Measurements from ENCODE around the gene SRPK3. TPM values are rescaled to one million over a fixed set of nuclear protein-coding genes. Genes with fewer than 3 reads are reported as not detected.

SRPK3 gene
- total and polyA plus RNA-seq, 5 donors, result 27.0 to 53.1 (median 36.5) TPM

GRCh38 chrX:153772316-153773217, 8.3 kb upstream of the SRPK3 start:
- 82% methylated on average over 21 of the region's 21 CpGs for WGBS
- no peaks in the 10 kb centered on the region for H3K4me1 ChIP-seq (ENCODE audit: control insufficient read depth, insufficient read depth, low read length)
- DNase-seq, result peak in 2 of 3 donors; percentile 6 to 59
- no peak overlapping the region for H3K27ac ChIP-seq (ENCODE audit: low read length)
- no peaks in the 10 kb centered on the region for H3K9me3 ChIP-seq (ENCODE audit: control insufficient read depth, low read length)
- no peak for ATAC-seq
- intact Hi-C loops (cut with DNase I), result no loop called here
- H3K4me3 ChIP-seq (ENCODE audit: low read length), result no peak overlapping the region
- H3K27me3 ChIP-seq (ENCODE audit: control insufficient read depth, insufficient read depth), result no peaks in the 10 kb centered on the region

- WGBS, result 94% methylated on average over 23 of the region's 23 CpGs
- Histone ChIP-seq H3K27me3 (ENCODE audit: control insufficient read depth, insufficient read depth) (no peaks in the 10 kb centered on the region), H3K4me3 (ENCODE audit: low read length) (no peak overlapping the region), H3K4me1 (ENCODE audit: control insufficient read depth, insufficient read depth, low read length) (no peaks in the 10 kb centered on the region), H3K27ac (ENCODE audit: low read length) (no peak overlapping the region), H3K9me3 (ENCODE audit: control insufficient read depth, low read length) (no peaks in the 10 kb centered on the region)
- DNase-seq (peak in 2 of 3 donors; percentile 7 to 52), ATAC-seq (no peak)
- intact Hi-C loops (cut with DNase I), result no loop called here
Measured at GRCh38 chrX:153773218-153773611, 7.6 kb upstream of the SRPK3 start.

GRCh38 chrX:153773741-153774575, 6.9 kb upstream of the SRPK3 start:
- Histone ChIP-seq H3K27ac (ENCODE audit: low read length) (no peak overlapping the region), H3K9me3 (ENCODE audit: control insufficient read depth, low read length) (no peaks in the 10 kb centered on the region), H3K27me3 (ENCODE audit: control insufficient read depth, insufficient read depth) (no peaks in the 10 kb centered on the region), H3K4me3 (ENCODE audit: low read length) (no peak overlapping the region), H3K4me1 (ENCODE audit: control insufficient read depth, insufficient read depth, low read length) (no peaks in the 10 kb centered on the region)
- WGBS, result 96% methylated on average over 48 of the region's 48 CpGs
- intact Hi-C loops (cut with DNase I), result no loop called here
- DNase-seq (peak in 2 of 3 donors; percentile 38 to 60), ATAC-seq (no peak)

- no peaks in the 10 kb centered on the region for H3K4me1 ChIP-seq (ENCODE audit: control insufficient read depth, insufficient read depth, low read length)
- WGBS, result 91% methylated on average over 35 of the region's 37 CpGs
- no peaks in the 10 kb centered on the region for H3K9me3 ChIP-seq (ENCODE audit: control insufficient read depth, low read length)
- intact Hi-C loops (cut with DNase I), result no loop called here
- no peak overlapping the region for H3K4me3 ChIP-seq (ENCODE audit: low read length)
- ATAC-seq (no peak), DNase-seq (peak in 2 of 3 donors; percentile 20 to 59)
- no peaks in the 10 kb centered on the region for H3K27me3 ChIP-seq (ENCODE audit: control insufficient read depth, insufficient read depth)
- no peak overlapping the region for H3K27ac ChIP-seq (ENCODE audit: low read length)
Measured at GRCh38 chrX:153774576-153775292, 6.1 kb upstream of the SRPK3 start.

GRCh38 chrX:153775293-153776119, 5.3 kb upstream of the SRPK3 start:
- no peaks in the 10 kb centered on the region for H3K4me1 ChIP-seq (ENCODE audit: control insufficient read depth, insufficient read depth, low read length)
- H3K4me3 ChIP-seq (ENCODE audit: low read length), result no peak overlapping the region
- DNase-seq (peak in 2 of 3 donors; percentile 28 to 46), ATAC-seq (no peak)
- no peak overlapping the region for H3K27ac ChIP-seq (ENCODE audit: low read length)
- H3K27me3 ChIP-seq (ENCODE audit: control insufficient read depth, insufficient read depth), result no peaks in the 10 kb centered on the region
- 92% methylated on average over 42 of the region's 42 CpGs for WGBS
- H3K9me3 ChIP-seq (ENCODE audit: control insufficient read depth, low read length), result no peaks in the 10 kb centered on the region
- intact Hi-C loops (cut with DNase I), result no loop called here

- Histone ChIP-seq H3K27me3 (ENCODE audit: control insufficient read depth, insufficient read depth) (no peaks in the 10 kb centered on the region), H3K9me3 (ENCODE audit: control insufficient read depth, low read length) (no peaks in the 10 kb centered on the region), H3K27ac (ENCODE audit: low read length) (no peak overlapping the region), H3K4me3 (ENCODE audit: low read length) (no peak overlapping the region), H3K4me1 (ENCODE audit: control insufficient read depth, insufficient read depth, low read length) (no peaks in the 10 kb centered on the region)
- ATAC-seq, result no peak
- WGBS, result 79% methylated on average over 12 of the region's 20 CpGs
- DNase-seq, result no peak
- intact Hi-C loops (cut with DNase I), result no loop called here
Measured at GRCh38 chrX:153776120-153776599, 4.7 kb upstream of the SRPK3 start.

GRCh38 chrX:153776611-153777045, 4.2 kb upstream of the SRPK3 start:
- peak in 2 of 3 donors; percentile 26 to 61 for DNase-seq
- no peak overlapping the region for H3K27ac ChIP-seq (ENCODE audit: low read length)
- H3K27me3 ChIP-seq (ENCODE audit: control insufficient read depth, insufficient read depth), result no peaks in the 10 kb centered on the region
- H3K4me1 ChIP-seq (ENCODE audit: control insufficient read depth, insufficient read depth, low read length), result no peaks in the 10 kb centered on the region
- WGBS, result 88% methylated on average over 9 of the region's 22 CpGs
- no peak overlapping the region for H3K4me3 ChIP-seq (ENCODE audit: low read length)
- H3K9me3 ChIP-seq (ENCODE audit: control insufficient read depth, low read length), result no peaks in the 10 kb centered on the region
- no peak for ATAC-seq
- intact Hi-C loops (cut with DNase I), result no loop called here

GRCh38 chrX:153777261-153778090, 3.4 kb upstream of the SRPK3 start:
- Histone ChIP-seq H3K4me3 (ENCODE audit: low read length) (no peak overlapping the region), H3K27me3 (ENCODE audit: control insufficient read depth, insufficient read depth) (no peaks in the 10 kb centered on the region), H3K27ac (ENCODE audit: low read length) (no peak overlapping the region), H3K9me3 (ENCODE audit: control insufficient read depth, low read length) (no peaks in the 10 kb centered on the region), H3K4me1 (ENCODE audit: control insufficient read depth, insufficient read depth, low read length) (peaks cover 2% of the 10 kb centered on the region)
- WGBS, result 84% methylated on average over 34 of the region's 34 CpGs
- DNase-seq (peak; percentile 9 to 41 (median 31)), ATAC-seq (no peak)
- intact Hi-C loops (cut with DNase I), result no loop called here

- Histone ChIP-seq H3K4me3 (ENCODE audit: low read length) (no peak overlapping the region), H3K27me3 (ENCODE audit: control insufficient read depth, insufficient read depth) (no peaks in the 10 kb centered on the region), H3K4me1 (ENCODE audit: control insufficient read depth, insufficient read depth, low read length) (peaks cover 2% of the 10 kb centered on the region), H3K9me3 (ENCODE audit: control insufficient read depth, low read length) (no peaks in the 10 kb centered on the region), H3K27ac (ENCODE audit: low read length) (no peak overlapping the region)
- ATAC-seq (no peak), DNase-seq (peak; percentile 3 to 48 (median 11))
- 69% methylated on average over 17 of the region's 17 CpGs for WGBS
- intact Hi-C loops (cut with DNase I), result no loop called here
Measured at GRCh38 chrX:153778181-153778580, 2.7 kb upstream of the SRPK3 start.

Data from right cardiac atrium (tissue), 5 donors.